Stimulated activated CD4-positive, alpha-beta T cell treated with anti-CD3 and anti-CD28 coated beads, TNF-alpha, amount 100 ng/mL, for 48 hours (primary cell): ENCODE measurements around the gene SPOCD1.
A peak's percentile ranks its signal among the peaks of the same experiment; 100 is the strongest.

Experiments used
- DNase-seq, 3 donors: peaks; one replicate each; pipeline ENCODE4 v3.0.0-alpha.2; 2020; ENCODE audit warnings: low read depth in 3 of 3

The SPOCD1 gene

DNA sequence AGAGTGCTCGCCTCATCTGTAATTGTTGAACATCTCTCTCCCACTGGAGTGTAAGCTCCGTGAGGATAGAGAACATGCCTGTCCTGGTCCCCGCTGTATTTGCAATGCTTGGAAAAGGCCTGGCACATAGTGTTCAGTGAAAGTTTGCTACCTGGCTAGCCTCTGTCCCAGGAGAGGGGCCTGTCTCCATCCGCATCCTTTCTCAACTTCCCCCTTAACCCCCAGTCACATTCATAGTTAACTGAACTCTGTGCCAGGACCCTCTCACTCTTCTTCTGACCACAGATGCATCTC is 15.2 kb downstream of the SPOCD1 start:
- DNase-seq = no peak

DNA sequence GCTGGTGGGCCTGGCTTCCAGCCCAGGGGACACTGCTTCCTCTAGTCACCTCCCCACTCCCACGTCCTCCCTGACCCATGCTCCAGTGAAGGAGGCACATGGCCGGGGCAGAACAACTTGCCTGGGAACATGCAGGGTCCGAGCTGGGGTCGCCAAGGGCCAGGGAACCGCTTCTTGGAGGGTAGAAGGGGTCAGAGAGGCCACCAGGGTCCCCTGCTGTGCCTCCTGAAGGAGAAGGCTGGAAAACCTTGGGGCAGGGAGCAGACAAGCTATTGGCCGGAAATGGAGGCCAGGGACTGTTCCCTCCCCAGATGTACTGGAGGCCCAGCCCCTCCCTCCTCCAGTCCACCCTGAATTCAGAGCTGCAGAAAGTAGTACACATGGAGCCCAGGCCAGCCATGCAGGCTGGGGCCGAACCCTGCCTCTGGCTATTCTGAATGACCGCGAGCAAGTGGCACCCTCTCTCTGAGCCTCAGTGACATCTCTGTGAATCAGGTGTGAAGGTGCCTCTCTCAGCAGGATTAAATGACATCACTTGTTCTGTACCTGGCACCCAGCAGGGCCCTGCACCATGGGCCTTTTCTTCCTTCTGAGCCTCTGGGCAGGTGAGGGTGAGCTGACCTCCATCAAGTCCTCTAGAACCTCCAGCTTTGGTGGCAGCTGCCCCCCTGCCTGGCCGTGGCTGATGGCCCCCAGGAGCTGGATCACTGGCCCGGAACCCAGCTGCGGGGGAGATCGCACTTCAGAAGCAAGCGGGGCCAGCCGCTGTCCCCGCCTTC is 15.7 kb downstream of the SPOCD1 start:
- no peak for DNase-seq

DNA sequence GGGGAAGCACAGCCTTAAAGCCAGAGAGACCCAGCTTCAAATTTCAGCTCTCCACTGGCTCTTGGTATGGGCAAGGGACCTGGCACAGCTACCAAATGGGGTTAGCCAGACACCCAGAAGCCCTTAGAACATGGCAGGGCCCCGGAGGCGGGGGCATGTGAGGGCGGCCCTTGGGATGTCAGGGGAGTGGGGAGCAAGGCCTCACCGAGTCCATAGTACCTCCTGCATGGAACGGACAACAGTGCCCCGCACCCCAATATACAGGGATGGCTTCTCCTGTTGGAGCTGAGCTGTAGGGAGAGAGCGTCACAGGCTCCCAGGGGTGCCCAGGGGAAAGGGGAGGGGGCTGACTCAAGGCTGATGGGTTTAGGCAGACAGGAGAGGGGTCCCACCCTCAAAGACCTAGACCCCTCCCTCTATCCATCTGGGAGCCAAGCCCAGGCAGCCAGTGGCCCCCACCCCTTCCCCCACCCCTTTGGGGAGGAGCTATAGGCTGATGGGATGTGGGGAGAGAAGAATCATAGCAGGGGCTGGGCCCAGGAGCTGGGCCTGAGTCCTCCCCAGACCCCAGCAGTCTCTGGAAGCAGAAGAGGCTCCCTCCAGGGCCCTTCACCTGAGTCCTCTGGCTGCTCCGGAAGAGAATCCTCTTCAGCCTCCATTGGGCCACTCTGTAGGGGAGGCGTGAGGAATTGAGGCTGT is 16.5 kb downstream of the SPOCD1 start:
- DNase-seq = no peak

DNA sequence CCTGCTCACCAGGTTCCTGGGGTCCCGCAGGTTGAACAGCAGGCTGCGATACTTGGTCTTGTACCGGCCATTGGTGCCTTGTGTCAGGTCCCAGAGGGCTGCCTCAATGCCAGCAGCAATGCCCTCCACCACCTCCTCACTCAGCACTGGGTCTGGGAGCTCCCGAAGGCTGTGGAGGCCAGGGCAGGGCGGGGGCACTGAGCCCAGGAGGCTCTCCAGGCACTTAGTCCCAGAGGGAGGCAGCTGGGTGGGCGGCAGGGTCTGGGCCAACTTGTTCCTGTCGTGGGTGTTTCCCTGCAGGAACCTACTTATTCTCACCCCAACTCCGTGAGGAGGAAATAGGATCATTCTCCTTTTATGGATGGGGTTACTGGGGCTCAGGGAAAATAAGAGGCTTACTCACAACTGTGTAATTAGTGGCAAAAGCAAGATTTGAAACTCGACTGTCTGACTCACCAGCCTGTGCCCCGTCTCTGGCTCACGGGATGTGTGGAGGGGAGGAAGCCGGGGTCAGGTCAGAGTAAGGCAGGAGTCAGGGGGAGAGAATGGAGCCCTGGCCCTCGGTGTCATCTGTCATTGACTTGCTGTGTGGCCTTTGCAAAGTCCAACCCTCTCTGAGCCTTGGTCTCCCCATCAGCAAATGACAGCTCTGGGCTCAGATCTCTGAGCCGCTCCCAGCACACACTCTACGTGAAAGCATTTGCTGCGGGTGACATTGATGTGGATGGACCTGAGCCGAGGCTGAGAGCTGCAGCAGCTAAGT is 17.2 kb downstream of the SPOCD1 start:
- DNase-seq = peak; percentile 24 to 36 (median 28)

DNA sequence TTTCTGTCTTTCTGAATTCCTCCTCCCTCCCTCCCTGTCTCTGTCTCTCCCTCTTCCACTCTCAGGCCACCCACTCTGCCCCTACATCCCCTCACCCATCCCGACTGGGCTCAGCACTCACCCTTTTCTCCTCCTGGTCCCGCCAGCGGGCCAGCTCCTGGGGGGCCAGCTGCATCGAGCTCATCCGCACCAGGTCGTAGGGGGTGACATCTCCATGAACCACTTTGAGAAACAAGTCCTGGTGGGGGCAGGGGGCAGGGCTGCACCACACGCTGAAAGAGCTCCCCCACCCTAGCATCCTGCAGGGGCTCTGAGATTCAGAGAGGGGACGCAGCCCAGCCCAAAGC is 17.8 kb downstream of the SPOCD1 start:
- no peak for DNase-seq

DNA sequence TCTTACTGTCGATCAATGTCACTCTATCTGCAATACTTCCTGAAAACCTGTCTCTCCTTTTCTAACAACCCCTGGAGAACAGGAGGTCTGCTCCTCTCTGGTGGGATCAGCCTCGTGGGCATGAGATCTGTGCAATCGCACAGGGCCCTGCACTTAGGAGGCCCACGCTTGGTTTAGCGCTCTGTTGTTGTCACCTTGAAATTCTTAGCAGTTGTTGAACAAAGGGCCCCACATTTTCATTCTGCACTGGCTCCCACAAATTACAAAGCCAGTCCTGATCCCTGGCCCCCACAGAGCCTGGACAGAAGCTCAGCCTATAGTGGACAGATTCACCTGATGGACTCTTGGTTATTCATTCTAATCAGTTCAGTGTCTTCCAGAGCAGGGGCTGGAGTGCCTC is 18.6 kb downstream of the SPOCD1 start:
- DNase-seq = no peak

DNA sequence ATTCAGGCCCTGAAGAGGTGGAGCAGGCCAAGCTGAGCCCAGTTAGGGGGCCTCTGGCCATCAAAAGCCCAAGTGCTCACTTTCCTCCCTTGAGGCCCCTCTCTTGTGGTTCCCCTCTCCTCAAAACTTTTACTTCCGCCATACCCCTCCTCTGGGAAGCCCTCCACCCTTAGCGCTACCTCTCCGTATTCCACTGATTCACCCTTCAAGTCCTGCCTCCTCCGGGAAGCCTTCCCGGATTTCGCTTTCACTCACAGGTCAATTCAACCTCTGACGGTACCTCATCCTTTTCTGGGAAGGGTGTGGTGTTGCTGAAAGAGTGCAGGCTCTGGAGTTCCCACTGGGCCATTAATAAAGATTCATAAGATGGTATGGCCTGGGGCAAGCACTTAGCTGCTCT is 19.1 kb downstream of the SPOCD1 start:
- no peak for DNase-seq

DNA sequence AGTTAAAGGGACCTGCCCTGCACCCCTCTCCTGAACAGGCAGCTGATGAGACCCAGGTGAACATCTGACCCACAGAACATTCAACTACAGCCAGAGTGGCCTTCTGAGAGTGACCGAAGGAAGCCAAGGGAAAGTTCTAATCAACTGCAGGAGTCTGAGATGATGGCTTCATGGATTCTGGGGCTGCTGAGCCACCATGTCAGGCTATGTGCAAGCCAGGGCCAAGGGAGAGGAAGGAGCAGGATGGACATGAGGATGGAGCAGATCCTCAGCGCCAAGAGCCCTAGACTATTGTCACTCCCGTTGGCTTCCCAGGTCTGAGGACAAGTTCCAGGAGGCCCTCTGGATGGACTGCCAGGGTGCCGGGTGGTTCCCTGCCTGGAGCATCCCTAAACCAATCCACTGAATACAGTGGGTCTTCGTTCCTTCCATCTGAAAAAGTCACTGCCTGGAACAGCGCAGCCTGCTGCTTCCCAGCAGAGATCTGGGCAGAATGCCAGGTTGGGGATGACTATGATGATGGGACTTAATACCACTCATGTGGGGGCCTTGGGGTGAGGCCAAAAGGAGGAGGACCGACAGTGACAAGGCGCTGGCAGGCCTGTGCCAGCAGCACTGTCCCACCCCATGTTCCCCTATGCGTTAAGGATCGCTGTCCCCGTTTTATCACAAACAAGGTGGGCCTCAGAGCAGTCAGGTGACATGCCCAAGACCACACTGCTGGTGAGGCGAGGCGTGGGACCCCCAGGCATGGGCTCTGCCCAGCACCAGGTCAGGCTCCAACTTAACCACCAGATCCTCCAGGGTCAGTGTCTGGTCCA is 19.8 kb downstream of the SPOCD1 start:
- DNase-seq = no peak

DNA sequence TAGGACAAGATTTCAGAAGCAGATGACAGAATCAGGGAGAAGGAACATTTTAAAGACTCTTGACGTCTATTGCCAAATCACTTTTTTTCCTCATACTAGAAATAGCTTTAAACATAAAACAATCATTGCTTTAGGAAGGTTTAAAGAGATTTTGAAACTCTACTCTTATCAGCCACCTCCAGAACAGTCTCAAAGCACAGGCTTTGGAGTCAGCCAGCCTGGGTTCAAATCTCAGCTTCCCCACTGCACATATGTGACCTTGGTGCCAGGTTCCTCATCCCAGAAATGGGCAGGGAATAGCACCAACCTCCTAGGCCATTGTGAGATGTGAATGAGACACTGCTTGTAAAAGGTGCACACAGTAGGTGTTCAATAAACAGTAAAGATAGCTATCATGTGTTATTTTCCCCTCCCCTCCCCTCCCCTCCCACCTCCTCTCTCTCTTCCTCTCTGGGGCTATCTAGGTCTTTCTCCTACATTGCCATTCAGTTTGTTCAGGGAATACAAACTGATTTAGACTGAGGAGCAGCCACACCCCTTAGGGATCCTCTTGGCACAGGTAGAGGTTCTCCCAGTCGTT is 20.6 kb downstream of the SPOCD1 start:
- DNase-seq = no peak

DNA sequence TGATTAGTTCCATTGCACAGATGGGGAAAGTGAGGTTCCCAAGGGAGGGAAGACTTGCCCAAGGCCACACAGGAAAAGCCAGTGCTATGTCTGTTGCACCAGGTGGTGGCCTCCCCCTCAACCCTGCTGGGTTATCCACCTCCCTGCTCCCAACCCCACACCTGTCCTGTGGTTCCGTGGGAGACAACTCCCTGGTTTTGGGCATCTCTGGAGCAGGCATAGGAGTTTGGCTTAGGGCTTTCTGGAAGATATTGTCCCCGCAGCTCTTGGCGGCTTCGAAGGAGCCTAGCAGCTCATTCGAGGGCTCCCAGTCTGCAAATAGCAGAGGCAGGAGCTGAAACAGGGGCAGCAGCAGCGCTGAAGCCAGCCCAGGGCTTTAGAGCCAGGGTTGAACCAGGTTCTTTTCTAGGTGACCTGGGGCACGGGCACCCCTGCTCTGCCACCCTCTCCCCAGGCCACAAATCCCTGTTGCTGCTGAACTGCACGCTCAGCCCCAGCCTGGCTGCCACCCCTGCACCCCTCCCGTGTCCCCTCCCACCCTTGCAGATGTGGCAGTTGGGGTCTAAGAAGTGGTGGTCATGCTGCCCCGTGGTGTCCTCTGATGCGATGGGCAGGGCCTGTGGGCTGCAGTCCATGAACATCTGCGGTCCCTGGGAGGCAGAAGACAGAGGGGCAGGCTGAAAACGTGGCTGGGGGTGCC is 22.1 kb downstream of the SPOCD1 start:
- no peak for DNase-seq

DNA sequence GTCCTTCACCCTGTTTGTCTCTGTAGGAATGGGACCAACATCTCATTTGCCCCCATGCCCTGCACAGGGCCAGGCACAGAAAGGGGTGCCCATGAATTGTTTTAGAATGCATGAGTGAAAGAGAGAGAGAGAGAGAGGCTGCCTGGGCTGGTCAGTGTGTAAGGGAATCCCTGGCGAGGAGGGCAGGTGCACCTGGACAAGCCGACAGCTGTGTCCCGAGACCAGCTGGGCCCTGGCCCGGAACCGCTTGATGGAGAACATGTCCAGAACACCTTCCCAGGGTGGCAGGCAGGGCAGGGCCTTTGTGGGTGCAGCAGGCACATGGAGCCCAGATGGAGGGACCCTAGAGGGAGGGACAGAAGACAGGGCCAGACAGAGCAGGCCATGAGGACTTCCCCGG is 22.7 kb downstream of the SPOCD1 start:
- DNase-seq = no peak

DNA sequence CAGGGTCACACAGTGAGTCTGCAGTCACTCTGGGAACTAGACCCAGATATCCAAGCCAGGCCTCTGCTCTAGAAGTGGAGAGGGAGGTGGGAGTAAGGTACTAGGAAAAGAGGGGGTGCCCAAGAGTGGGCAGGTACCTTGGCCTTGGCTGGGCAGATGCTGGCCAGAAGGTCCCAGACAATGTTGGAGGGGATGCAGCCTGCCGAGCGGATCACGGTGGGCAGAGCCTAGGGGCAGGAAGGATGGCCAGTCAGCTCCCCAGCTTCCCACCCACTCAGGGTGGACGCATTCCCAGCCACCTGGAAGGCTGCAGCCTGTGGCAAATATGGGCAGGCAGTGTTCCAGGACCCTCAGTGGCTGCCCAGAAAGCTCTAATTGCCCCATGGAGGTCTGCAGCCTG is 23.3 kb downstream of the SPOCD1 start:
- DNase-seq = no peak

DNA sequence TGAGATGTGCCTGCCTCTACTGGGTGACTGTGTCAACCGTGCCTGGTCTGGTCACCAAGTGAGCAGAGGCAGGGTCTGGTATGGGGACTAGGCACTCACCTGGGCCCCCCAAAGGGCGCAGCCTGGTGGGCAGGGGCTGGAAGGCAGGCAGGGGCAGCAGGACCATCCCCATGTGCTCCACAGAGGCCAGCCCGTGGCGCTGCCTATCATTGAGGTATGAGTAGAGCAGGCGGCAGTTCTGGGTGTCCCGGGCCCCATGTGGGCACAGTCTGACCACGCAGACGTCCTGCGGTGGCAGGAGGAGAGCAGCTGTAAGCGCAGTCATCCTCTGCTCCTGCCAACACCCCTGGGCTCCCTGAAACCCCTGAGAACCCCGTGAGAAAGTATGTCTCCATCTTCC is 23.7 kb downstream of the SPOCD1 start:
- DNase-seq = no peak

DNA sequence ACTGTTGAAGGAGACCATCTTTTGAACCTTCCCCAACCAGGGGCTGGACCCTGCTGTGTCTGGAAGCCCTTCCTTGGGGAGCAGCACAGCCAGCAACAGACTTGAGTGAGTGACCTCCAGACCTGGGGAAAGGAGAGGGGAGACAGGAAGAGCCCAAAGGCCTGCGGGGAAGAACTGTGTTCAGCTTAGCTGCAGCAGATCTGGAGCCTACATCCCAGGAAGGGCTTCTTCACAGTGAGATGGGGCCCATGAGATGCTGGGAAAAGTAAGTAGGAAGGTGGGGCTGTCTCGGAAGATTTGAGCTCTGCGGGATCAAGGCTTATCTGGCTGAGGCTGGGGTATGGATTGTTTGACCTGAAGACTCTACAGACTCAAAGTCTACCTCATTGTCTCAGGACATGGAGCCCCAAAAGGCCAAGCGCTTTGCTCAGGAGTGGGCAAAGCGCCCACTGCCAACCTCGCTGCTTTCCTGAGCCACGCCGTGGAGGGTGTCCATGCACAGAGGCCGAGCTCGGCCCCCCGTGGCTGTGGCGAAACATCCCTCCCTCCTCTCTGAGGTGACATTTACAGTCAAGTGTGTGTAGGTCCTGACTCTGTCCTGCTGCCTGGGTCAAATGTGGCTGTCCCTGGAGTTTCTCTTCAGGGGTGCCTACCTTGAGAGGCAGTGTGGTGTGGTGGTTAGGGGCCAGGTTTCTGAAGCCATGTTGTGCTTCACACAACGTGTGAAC is 24.5 kb downstream of the SPOCD1 start:
- DNase-seq = no peak

DNA sequence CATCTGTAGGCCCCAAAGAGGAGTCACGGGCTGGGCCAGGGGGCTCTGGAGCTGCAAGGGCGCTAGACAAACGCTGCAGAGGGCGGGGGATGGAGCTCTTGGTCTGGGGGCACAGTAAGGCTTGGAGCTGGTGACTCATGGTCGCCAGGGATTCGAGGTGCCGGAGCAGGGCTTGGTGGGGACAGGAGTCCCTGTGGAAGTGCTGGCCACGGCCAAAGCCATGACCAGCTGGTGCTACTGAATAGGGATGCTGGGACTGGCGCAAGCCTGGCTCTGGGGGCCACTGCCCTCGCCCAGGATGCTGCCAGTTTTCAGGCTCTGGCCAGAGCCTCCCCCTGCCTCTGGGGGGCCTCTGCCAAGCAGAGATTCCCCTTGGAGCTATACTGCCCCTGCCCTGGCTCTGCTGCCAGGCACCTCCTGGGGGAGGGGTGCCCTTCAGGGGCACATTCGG is 25.2 kb downstream of the SPOCD1 start:
- DNase-seq = no peak

DNA sequence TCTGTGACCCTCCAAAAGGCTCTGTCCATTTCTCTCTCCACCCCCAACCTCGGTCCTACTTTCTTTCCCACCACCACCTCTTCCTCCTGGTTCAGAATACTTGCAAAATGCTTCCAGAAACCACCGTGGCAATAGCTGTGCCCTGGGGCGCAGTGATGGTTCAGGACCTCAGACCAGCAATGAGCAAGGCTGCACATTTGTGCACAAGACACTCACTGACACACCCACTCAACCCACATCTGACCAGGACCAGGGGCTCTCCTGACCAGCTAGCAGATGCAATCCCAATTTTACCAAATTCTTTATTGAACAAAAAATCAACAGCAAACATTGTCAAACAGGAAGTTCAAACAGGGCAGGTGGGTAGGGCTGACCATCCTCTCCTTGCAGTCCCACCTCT is 25.7 kb downstream of the SPOCD1 start:
- DNase-seq = no peak

DNA sequence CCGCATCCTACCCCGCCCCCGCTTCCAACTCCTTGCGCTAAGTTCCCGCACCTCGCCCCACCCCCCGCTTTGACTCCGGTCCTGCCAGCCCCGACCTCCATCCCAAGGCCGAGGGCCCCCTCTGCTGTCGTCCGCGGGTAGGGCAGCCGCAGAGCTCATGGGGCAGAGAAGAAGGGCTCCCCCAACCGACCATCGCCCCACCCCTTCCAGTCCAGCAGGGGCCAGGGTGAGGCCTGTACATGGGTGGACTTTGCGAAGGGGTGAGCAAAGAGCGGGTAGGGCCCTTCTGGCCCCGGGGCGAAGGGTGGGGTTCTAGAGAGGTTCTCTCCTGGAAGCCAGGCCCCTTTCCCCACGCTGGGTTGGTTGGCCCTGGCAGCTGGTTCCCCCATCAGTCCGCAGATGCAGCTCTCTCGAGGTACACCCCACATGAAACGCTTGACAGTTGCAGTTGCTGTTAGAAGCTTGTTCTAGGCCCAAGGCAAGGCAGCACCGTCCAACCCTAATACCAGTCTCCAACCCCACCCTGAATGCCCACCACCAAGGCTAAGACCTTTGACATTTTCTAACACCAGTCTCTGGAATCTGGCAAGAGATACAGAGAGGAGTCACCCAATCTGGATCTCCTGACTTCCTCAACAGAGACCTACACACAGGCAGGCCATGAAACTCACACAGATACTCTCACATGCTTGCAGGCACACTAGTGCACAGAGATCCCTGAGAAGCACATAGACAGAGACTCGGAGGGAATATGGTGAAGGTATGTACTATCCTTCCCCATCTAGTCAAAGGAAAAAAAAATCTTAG is 26.4 kb downstream of the SPOCD1 start:
- DNase-seq = peak; percentile 91 to 97 (median 97)

DNA sequence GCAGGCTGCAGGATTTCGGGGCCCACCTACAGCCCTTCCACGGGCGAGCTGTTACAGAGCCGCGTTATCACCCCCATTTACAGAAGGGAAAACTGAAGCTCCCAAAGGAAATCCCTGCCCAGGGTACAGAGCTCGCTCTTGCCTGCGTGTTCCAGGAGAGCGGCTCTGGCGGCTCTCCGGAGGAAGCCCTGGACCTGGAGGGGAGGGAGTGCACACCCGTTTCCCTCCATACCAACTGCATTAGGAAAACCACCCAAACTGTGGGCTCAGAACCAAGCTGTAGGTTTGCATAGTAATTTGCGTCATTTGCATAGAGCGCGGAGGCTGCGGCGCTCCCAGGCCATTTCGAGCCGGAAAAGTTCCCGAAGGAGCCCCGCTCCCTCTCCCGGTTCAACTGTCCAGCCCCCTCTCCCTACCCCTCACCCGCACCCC is 27.0 kb downstream of the SPOCD1 start:
- DNase-seq = no peak

DNA sequence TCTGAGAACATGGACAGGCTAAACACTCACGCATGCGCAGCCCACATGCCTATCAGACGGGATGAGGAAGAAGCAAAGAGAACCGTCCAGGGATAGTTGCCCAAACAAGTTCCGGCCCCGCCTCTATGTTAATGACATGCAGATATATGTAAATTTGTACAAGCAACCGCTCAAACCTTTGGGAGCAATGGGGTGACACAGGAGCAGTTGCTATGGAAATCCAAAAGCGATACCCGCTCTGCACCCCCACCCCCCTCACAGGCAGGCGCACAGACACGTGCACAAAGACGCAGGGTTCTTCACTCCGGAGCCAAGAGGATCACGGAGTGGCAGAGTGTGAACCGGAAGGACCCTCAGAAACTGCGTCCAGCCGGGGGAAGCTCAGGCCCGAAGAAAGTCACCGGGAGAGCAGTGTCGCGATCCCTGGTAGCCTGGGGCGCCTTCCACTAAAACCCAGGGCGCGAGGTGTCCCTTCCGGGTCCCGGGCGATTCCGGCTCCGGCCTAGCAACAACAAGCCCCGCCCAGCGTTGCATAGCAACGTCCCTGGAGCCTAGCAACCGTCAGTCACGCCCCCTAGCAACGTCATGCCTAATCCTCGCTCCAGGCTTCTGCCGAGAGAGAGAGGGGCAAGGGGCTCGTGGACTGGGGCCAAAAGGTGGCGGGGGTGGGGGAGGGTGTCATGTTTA is 27.5 kb downstream of the SPOCD1 start:
- DNase-seq = peak; percentile 86 to 92 (median 91)
